Neural progenitor cell (in vitro differentiated cells): ENCODE results near the gene UNC5CL. TPM values are rescaled to one million over a fixed set of nuclear protein-coding genes. Genes with fewer than 3 reads are reported as not detected.

Source experiments
- DNase-seq: peaks from one replicate; pipeline ENCODE4 v3.0.0-alpha.2; 2016; ENCODE audit warnings: low spot score
- H2AFZ ChIP-seq: fragments of 200-600 bp; sonication (generic); replicated peaks from 2 replicates; pipeline ENCODE4 v1.6.1; 2016; ENCODE audit warnings: antibody characterized with exemption
- H3F3A ChIP-seq: fragments of 200-600 bp; sonication (generic); 2 replicates; pipeline ENCODE4 v1.6.1; 2016; ENCODE audit warnings: antibody characterized with exemption, low read depth
- H3K27ac ChIP-seq: fragments of 200-600 bp; sonication (generic); 2 replicates; pipeline ENCODE4 v1.5.1; 2016; ENCODE audit warnings: mild to moderate bottlenecking
- H3K27me3 ChIP-seq: fragments of 200-600 bp; sonication (generic); 2 replicates; pipeline ENCODE4 v1.6.1; 2016; ENCODE audit warnings: mild to moderate bottlenecking, moderate library complexity
- H3K36me3 ChIP-seq: fragments of 200-600 bp; sonication (generic); 2 replicates; pipeline ENCODE4 v1.5.1; 2016
- H3K4me1 ChIP-seq: fragments of 200-600 bp; sonication (generic); 2 replicates; pipeline ENCODE4 v1.6.1; 2016; ENCODE audit warnings: mixed run types
- H3K4me2 ChIP-seq: fragments of 200-600 bp; sonication (generic); 2 replicates; pipeline ENCODE4 v1.6.1; 2016
- H3K4me3 ChIP-seq: fragments of 200-600 bp; sonication (generic); 2 replicates; pipeline ENCODE4 v1.5.1; 2016
- H3K79me2 ChIP-seq: fragments of 200-600 bp; sonication (generic); 2 replicates; pipeline ENCODE4 v1.6.1; 2016; ENCODE audit warnings: low read depth
- H3K9ac ChIP-seq: fragments of 200-600 bp; sonication (generic); 2 replicates; pipeline ENCODE4 v1.6.1; 2016
- H3K9me3 ChIP-seq: fragments of 200-600 bp; sonication (generic); 2 replicates; pipeline ENCODE4 v1.5.1; 2016; ENCODE audit warnings: low read depth
- H4K20me1 ChIP-seq: fragments of 200-600 bp; sonication (generic); 2 replicates; pipeline ENCODE4 v1.6.1; 2016; ENCODE audit warnings: low read depth
- H3K27ac Mint-ChIP-seq: 3 replicates; pipeline ENCODE4 v1.8.0; 2021; ENCODE audit warnings: mixed read lengths
- H3K27me3 Mint-ChIP-seq: 2 replicates; pipeline ENCODE4 v1.8.0; 2022; ENCODE audit warnings: low read depth, mild to moderate bottlenecking, inconsistent platforms, moderate library complexity, mixed read lengths; ENCODE audit not compliant: insufficient read depth
- H3K36me3 Mint-ChIP-seq: 3 replicates; pipeline ENCODE4 v1.8.0; 2021; ENCODE audit warnings: mixed read lengths
- H3K4me1 Mint-ChIP-seq: 3 replicates; pipeline ENCODE4 v1.8.0; 2021; ENCODE audit warnings: mixed read lengths
- H3K4me3 Mint-ChIP-seq: 3 replicates; pipeline ENCODE4 v1.8.0; 2021; ENCODE audit warnings: mild to moderate bottlenecking, moderate library complexity, mixed read lengths
- H3K9me3 Mint-ChIP-seq: 3 replicates; pipeline ENCODE4 v1.8.0; 2020; ENCODE audit warnings: mixed read lengths
- EZH2 ChIP-seq: fragments of 200-600 bp; sonication (generic); IDR thresholded peaks from 2 replicates; pipeline ENCODE4 v1.6.1; 2017; ENCODE audit warnings: antibody characterized with exemption, mild to moderate bottlenecking, moderate library complexity
- EZH2phosphoT487 ChIP-seq: fragments of 200-600 bp; sonication (generic); IDR thresholded peaks from 2 replicates; pipeline ENCODE4 v1.6.1; 2017; ENCODE audit warnings: antibody characterized with exemption
- total RNA-seq: library from RNA; depleted of rRNA; stranded (reverse); fragments of >200 nt; gene quantifications from 2 replicates; pipeline ENCODE4 v1.2.3, GENCODE V29; 2015; ENCODE audit warnings: low replicate concordance
- TF ChIP-seq, protein P1 (sequence below): fragments of 200-600 bp; sonication (generic); IDR thresholded peaks from 2 replicates; pipeline ENCODE4 v1.5.1; 2017; ENCODE audit warnings: antibody characterized with exemption, mild to moderate bottlenecking

The UNC5CL gene
- total RNA-seq, 1 donor from 2014 or later, result 2.2 TPM

DNA sequence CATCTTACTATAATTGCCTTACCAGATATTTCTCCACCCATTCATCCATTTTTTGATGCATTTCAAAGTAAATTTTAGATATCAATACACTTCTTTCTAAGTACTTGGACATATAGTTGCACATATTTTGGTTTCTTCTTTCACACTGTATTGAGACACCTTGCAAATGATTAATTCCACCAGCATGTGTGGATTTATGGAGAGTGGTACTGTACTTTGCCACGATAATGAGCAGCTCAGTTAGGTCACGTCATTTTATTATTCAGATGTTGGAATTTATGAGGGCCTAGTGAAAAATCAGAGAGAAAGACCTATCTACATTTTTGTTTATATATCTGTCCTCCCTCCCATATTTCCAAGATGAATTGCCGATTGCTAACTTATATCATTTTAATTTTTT is 39.1 kb upstream of the UNC5CL start:
- peaks cover 19% of the 10 kb centered on the region for H3K4me1 Mint-ChIP-seq
- no peak for DNase-seq
- peaks cover 79% of the 10 kb centered on the region for H4K20me1 ChIP-seq

DNA sequence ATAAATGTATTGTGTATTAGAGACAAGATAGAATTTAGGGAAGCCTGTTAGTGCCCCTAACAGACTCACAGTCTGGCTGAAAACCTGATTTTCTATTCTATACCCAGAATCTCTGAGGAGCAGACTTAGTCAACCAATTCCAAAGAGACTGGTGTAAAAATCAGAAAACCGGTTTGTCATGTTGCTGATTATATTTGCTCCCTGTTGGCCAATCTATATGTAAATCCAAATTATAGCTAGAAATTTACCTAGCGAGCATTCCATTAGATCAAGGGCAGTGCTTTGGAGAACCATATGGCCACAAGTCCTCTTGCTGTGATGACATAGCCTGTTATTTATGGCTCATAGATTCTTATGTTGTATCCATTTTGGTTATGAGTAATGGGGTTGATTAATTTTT is 38.5 kb upstream of the UNC5CL start:
- Mint-ChIP-seq H3K27ac (no peak overlapping the region), H3K9me3 (no peaks in the 10 kb centered on the region), H3K4me3 (no peak overlapping the region), H3K36me3 (peaks cover 10% of the 10 kb centered on the region), H3K27me3 (no peaks in the 10 kb centered on the region), H3K4me1 (peaks cover 19% of the 10 kb centered on the region)
- Histone ChIP-seq H3K27ac (no peak overlapping the region), H3K4me2 (no peak overlapping the region), H3K36me3 (peaks cover 5% of the 10 kb centered on the region), H3K27me3 (no peaks in the 10 kb centered on the region), H3K9ac (no peak overlapping the region), H4K20me1 (peaks cover 74% of the 10 kb centered on the region), H3K4me3 (no peak overlapping the region), H2AFZ (no peak overlapping the region), H3K4me1 (peaks cover 26% of the 10 kb centered on the region), H3F3A (peaks cover 16% of the 10 kb centered on the region), H3K79me2 (peaks cover 93% of the 10 kb centered on the region), H3K9me3 (no peaks in the 10 kb centered on the region)
- TF ChIP-seq EZH2phosphoT487, result no peak
- no peak for TF ChIP-seq EZH2
- TF ChIP-seq, protein P1, sequence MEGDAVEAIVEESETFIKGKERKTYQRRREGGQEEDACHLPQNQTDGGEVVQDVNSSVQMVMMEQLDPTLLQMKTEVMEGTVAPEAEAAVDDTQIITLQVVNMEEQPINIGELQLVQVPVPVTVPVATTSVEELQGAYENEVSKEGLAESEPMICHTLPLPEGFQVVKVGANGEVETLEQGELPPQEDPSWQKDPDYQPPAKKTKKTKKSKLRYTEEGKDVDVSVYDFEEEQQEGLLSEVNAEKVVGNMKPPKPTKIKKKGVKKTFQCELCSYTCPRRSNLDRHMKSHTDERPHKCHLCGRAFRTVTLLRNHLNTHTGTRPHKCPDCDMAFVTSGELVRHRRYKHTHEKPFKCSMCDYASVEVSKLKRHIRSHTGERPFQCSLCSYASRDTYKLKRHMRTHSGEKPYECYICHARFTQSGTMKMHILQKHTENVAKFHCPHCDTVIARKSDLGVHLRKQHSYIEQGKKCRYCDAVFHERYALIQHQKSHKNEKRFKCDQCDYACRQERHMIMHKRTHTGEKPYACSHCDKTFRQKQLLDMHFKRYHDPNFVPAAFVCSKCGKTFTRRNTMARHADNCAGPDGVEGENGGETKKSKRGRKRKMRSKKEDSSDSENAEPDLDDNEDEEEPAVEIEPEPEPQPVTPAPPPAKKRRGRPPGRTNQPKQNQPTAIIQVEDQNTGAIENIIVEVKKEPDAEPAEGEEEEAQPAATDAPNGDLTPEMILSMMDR, result no peak
- DNase-seq, result no peak

More for the DNA sequence above, 39.1 kb upstream of the UNC5CL start:
- Histone ChIP-seq H3F3A (peaks cover 13% of the 10 kb centered on the region), H3K79me2 (peaks cover 99% of the 10 kb centered on the region), H3K9ac (no peak overlapping the region), H2AFZ (no peak overlapping the region), H3K4me1 (peaks cover 26% of the 10 kb centered on the region), H3K27me3 (no peaks in the 10 kb centered on the region), H3K9me3 (no peaks in the 10 kb centered on the region), H3K36me3 (peaks cover 5% of the 10 kb centered on the region), H3K4me2 (no peak overlapping the region), H3K27ac (no peak overlapping the region), H3K4me3 (no peak overlapping the region)
- Mint-ChIP-seq H3K27ac (no peak overlapping the region), H3K9me3 (no peaks in the 10 kb centered on the region), H3K36me3 (peaks cover 10% of the 10 kb centered on the region), H3K4me3 (no peak overlapping the region), H3K27me3 (no peaks in the 10 kb centered on the region)
- TF ChIP-seq EZH2 (no peak), EZH2phosphoT487 (no peak)
- TF ChIP-seq, protein P1, result no peak

DNA sequence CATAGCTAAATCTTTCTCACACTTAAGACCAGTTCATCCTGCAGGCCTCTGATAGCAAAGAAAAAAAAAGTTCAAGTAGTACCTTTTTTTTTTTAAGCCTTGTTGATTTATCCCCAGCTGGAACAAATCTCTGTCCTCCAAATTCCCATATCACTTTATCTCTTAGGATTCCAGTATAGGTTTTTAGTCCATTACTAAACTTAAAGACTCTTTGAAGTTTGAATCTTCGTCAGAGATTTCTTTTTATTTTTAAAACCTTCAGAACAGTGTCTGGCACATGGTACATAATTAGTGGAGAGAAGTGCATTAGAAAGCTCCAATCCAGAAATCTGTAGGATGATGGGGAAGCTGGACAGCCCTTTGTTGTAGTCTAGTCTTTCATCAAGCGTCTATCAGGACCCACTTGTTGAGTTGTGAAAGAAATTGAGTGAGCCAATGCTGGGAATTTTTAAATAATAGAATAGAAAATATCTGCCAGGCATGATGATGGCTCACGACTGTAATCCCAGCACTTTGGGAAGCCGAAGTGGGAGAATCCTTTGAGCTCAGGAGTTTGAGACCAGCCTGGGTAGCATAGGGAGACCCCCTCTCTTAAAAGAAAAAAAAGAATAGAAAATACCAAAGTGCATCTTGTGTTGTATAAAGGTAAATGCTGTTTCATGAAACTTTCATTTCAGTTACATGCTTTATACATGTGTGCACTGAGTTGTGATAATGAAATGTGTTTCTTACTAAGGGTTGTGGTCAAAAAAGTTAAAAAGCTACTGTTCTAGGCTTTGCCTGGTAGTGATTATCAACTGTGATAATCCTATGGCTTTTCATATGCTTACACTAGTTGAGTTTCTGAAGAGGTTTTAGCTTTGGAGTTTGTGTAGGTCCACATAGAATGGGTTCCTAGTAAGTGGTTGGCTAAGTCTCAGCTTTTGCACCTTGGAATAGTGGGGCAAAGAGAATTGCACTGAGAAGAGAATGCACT is 36.9 kb upstream of the UNC5CL start:
- Mint-ChIP-seq H3K9me3 (no peaks in the 10 kb centered on the region), H3K4me3 (peak overlapping the region; percentile 48), H3K27ac (no peak overlapping the region), H3K4me1 (peaks cover 24% of the 10 kb centered on the region), H3K36me3 (peaks cover 9% of the 10 kb centered on the region), H3K27me3 (no peaks in the 10 kb centered on the region)
- Histone ChIP-seq H2AFZ (no peak overlapping the region), H3K4me1 (peaks cover 29% of the 10 kb centered on the region), H3K4me2 (peak overlapping the region; percentile 92), H3F3A (peaks cover 32% of the 10 kb centered on the region), H3K27me3 (no peaks in the 10 kb centered on the region), H3K9me3 (no peaks in the 10 kb centered on the region), H3K4me3 (peak overlapping the region; percentile 96), H3K79me2 (peaks cover 83% of the 10 kb centered on the region), H3K9ac (no peak overlapping the region), H3K36me3 (peaks cover 5% of the 10 kb centered on the region), H4K20me1 (peaks cover 63% of the 10 kb centered on the region), H3K27ac (no peak overlapping the region)
- TF ChIP-seq, protein P1, result no peak
- TF ChIP-seq EZH2phosphoT487 (no peak), EZH2 (no peak)
- no peak for DNase-seq
